Nucleus accumbens (tissue), 56 donors: Measurements from ENCODE around the gene PLS1.
"Not testable (repeated sequence)": the region's sequence is repeated elsewhere in the genome, so short reads cannot be mapped to it uniquely, and the experiment has no call there.

ENCODE experiments used
- DNase-seq, 56 donors: peaks; one replicate each; lab custom pipeline; 2025; lab: John Stamatoyannopoulos, UW

Gene PLS1

GRCh38 chr3:142676151-142676550, 80.0 kb downstream of the PLS1 start:
- no peak for DNase-seq

GRCh38 chr3:142680710-142681109, 84.5 kb downstream of the PLS1 start:
- DNase-seq: no peak

- DNase-seq: no peak
These were observed 94.4 kb downstream of the PLS1 start for GRCh38 chr3:142690613-142691012.

GRCh38 chr3:142691527-142691926, 95.3 kb downstream of the PLS1 start:
- no peak for DNase-seq

- DNase-seq: no peak
These were observed 97.1 kb downstream of the PLS1 start for GRCh38 chr3:142693136-142693853.

- no peak for DNase-seq
These were observed 98.0 kb downstream of the PLS1 start for GRCh38 chr3:142694225-142694624.

GRCh38 chr3:142705198-142705597, 109.0 kb downstream of the PLS1 start:
- DNase-seq: no peak

GRCh38 chr3:142706321-142707127, 110.3 kb downstream of the PLS1 start:
- DNase-seq: no peak

- DNase-seq: no peak
These were observed 113.0 kb downstream of the PLS1 start for GRCh38 chr3:142709207-142709606.

GRCh38 chr3:142714882-142715281, 118.7 kb downstream of the PLS1 start:
- DNase-seq: not testable (repeated sequence)

- no peak for DNase-seq
These were observed 119.9 kb downstream of the PLS1 start for GRCh38 chr3:142716102-142716501.

GRCh38 chr3:142723665-142723967, 127.4 kb downstream of the PLS1 start:
- DNase-seq: no peak

GRCh38 chr3:142723968-142724681, 127.9 kb downstream of the PLS1 start, which contains the start of gene TRPC1:
TSS of gene TRPC1 (plus strand) at chr3:142724034. CDS start at chr3:142724560, 526 bp downstream.
- DNase-seq: peak; percentile 30 to 91 (median 80)

- peak in 49 of 56 donors; percentile 1 to 66 (median 43) for DNase-seq
These were observed 128.6 kb downstream of the PLS1 start for GRCh38 chr3:142724682-142725356.

- DNase-seq: no peak
These were observed 129.2 kb downstream of the PLS1 start for GRCh38 chr3:142725357-142725739.

GRCh38 chr3:142726017-142726416, 129.8 kb downstream of the PLS1 start:
- DNase-seq: no peak

- DNase-seq: no peak
These were observed 135.9 kb downstream of the PLS1 start for GRCh38 chr3:142732066-142732465.

- no peak for DNase-seq
These were observed 138.6 kb downstream of the PLS1 start for GRCh38 chr3:142734834-142735233.

GRCh38 chr3:142735462-142735861, 139.3 kb downstream of the PLS1 start:
- no peak for DNase-seq

GRCh38 chr3:142738396-142738795, 142.2 kb downstream of the PLS1 start:
- DNase-seq: no peak

- DNase-seq: no peak
These were observed 150.5 kb downstream of the PLS1 start for GRCh38 chr3:142746646-142747045.
